ENCODE measurements around the gene ACAP1.

ACAP1 gene

GRCh38 chr17:7369825-7370224 lies 33.5 kb downstream of the ACAP1 start:
- TF ChIP-seq CTCF (conservative IDR thresholded peaks at IDR 0.05; ENCODE audit: low read depth, low read length), result no peak
- DNase-seq (ENCODE audit: low read depth), result no peak
- H3K4me3 ChIP-seq (ENCODE audit: low read depth, low read length), result no peak overlapping the region

- no peak for DNase-seq (ENCODE audit: low read depth)
- no peak overlapping the region for H3K4me3 ChIP-seq (ENCODE audit: low read depth, low read length)
- no peak for TF ChIP-seq CTCF (conservative IDR thresholded peaks at IDR 0.05; ENCODE audit: low read depth, low read length)
Measured at GRCh38 chr17:7370853-7371252, 34.5 kb downstream of the ACAP1 start.

GRCh38 chr17:7374353-7374752 lies 38.0 kb downstream of the ACAP1 start:
- no peak overlapping the region for H3K4me3 ChIP-seq (ENCODE audit: low read depth, low read length)
- TF ChIP-seq CTCF (conservative IDR thresholded peaks at IDR 0.05; ENCODE audit: low read depth, low read length), result no peak
- no peak for DNase-seq (ENCODE audit: low read depth)

- TF ChIP-seq CTCF (conservative IDR thresholded peaks at IDR 0.05; ENCODE audit: low read depth, low read length), result no peak
- no peak for DNase-seq (ENCODE audit: low read depth)
- no peak overlapping the region for H3K4me3 ChIP-seq (ENCODE audit: low read depth, low read length)
Measured at GRCh38 chr17:7379134-7379533, 42.8 kb downstream of the ACAP1 start.

- no peak for TF ChIP-seq CTCF (conservative IDR thresholded peaks at IDR 0.05; ENCODE audit: low read depth, low read length)
- DNase-seq (ENCODE audit: low read depth), result no peak
- no peak overlapping the region for H3K4me3 ChIP-seq (ENCODE audit: low read depth, low read length)
Measured at GRCh38 chr17:7380321-7380720, 44.0 kb downstream of the ACAP1 start.

GRCh38 chr17:7380855-7381683 lies 44.7 kb downstream of the ACAP1 start, which contains the start of gene TNK1:
TSS of gene TNK1 (plus strand) at chr17:7381089. CDS start at chr17:7382927, 1,838 bp downstream.
- TF ChIP-seq CTCF (conservative IDR thresholded peaks at IDR 0.05; ENCODE audit: low read depth, low read length), result no peak
- H3K4me3 ChIP-seq (ENCODE audit: low read depth, low read length), result peak within 1 kb of the TSS; percentile 24
- no peak for DNase-seq (ENCODE audit: low read depth)

GRCh38 chr17:7382901-7383300 lies 46.6 kb downstream of the ACAP1 start:
- TF ChIP-seq CTCF (conservative IDR thresholded peaks at IDR 0.05; ENCODE audit: low read depth, low read length), result no peak
- H3K4me3 ChIP-seq (ENCODE audit: low read depth, low read length), result no peak overlapping the region
- no peak for DNase-seq (ENCODE audit: low read depth)
